H1 (cell line): ENCODE results near the gene NRN1. TPM values are rescaled to one million over a fixed set of nuclear protein-coding genes. Genes with fewer than 3 reads are reported as not detected.

Experiments used
- ASH2L ChIP-seq: fragments of 200-600, 300-600 bp; sonication (generic); IDR thresholded peaks from one replicate; pipeline ENCODE4 v1.7.1; 2017; ENCODE audit warnings: low read length
- BRCA1 ChIP-seq: IDR thresholded peaks from 2 replicates; pipeline ENCODE4 v1.6.1; 2012; ENCODE audit warnings: low read depth, low read length, improper control_type of control experiment
- CBX5 ChIP-seq: fragments of 300-800, 300-1000 bp; sonication (generic); IDR thresholded peaks from 2 replicates; pipeline ENCODE4 v1.7.1; 2016; ENCODE audit warnings: antibody characterized with exemption, low read length, low read depth
- CTBP2 ChIP-seq: IDR thresholded peaks from 2 replicates; pipeline ENCODE4 v1.7.0; 2011; ENCODE audit warnings: borderline replicate concordance, mild to moderate bottlenecking, moderate library complexity, mixed read lengths, low read length; ENCODE audit not compliant: insufficient read depth, insufficient read length
- CTCF ChIP-seq, 3 experiments: IDR thresholded peaks; 1 replicate in 2 of 3; 2 replicates in 1 of 3; pipeline versions ENCODE4 v1.5.1 to v1.6.1; 2011; ENCODE audit warnings: low read length in 3 of 3, mild to moderate bottlenecking in 3 of 3, inconsistent platforms in 2 of 3, low read depth in 1 of 3, moderate library complexity in 1 of 3; ENCODE audit not compliant: insufficient read depth in 1 of 3; ENCODE audit errors: control extremely low read depth in 1 of 3
- EGR1 ChIP-seq: IDR thresholded peaks from 2 replicates; pipeline ENCODE4 v1.6.1; 2011; ENCODE audit warnings: low read depth, low read length, borderline replicate concordance
- EP300 ChIP-seq, 2 experiments: IDR thresholded peaks; 1 replicate in 1 of 2; 2 replicates in 1 of 2; pipeline ENCODE4 v1.6.1; 2011 to 2012; ENCODE audit warnings: low read depth in 2 of 2, low read length in 2 of 2, mild to moderate bottlenecking in 2 of 2, borderline replicate concordance in 1 of 2, inconsistent platforms in 1 of 2, moderate library complexity in 1 of 2
- GTF2F1 ChIP-seq: IDR thresholded peaks from 2 replicates; pipeline ENCODE4 v1.6.1; 2012; ENCODE audit warnings: low read depth, low read length, improper control_type of control experiment, borderline replicate concordance
- HDAC6 ChIP-seq: IDR thresholded peaks from one replicate; pipeline ENCODE4 v1.7.1; 2012; ENCODE audit warnings: low read depth, mild to moderate bottlenecking, inconsistent platforms, low read length, moderate library complexity
- JUND ChIP-seq: IDR thresholded peaks from 2 replicates; pipeline ENCODE4 v1.6.1; 2011; ENCODE audit warnings: mild to moderate bottlenecking, improper control_type of control experiment, low read length
- KDM1A ChIP-seq: fragments of 200-600, 300-600 bp; sonication (generic); IDR thresholded peaks from 2 replicates; pipeline ENCODE4 v1.7.1; 2016; ENCODE audit warnings: mild to moderate bottlenecking, low read length, borderline replicate concordance
- MAFK ChIP-seq: IDR thresholded peaks from 2 replicates; pipeline ENCODE4 v1.6.1; 2012; ENCODE audit warnings: low read depth, mild to moderate bottlenecking, improper control_type of control experiment, low read length
- MAX ChIP-seq: IDR thresholded peaks from 2 replicates; pipeline ENCODE4 v1.6.1; 2012; ENCODE audit warnings: inconsistent platforms
- POU5F1 ChIP-seq: IDR thresholded peaks from 2 replicates; pipeline ENCODE4 v1.6.1; 2011; ENCODE audit warnings: low read depth, mild to moderate bottlenecking, low read length, moderate library complexity
- RAD21 ChIP-seq, 2 experiments: IDR thresholded peaks in 1 of 2; conservative IDR thresholded peaks in 1 of 2; 2 replicates each; pipeline ENCODE4 v1.6.1; 2011; ENCODE audit warnings: low read depth in 2 of 2, low read length in 2 of 2, improper control_type of control experiment in 1 of 2, inconsistent platforms in 1 of 2, mild to moderate bottlenecking in 1 of 2, moderate library complexity in 1 of 2
- RBBP5 ChIP-seq: IDR thresholded peaks from 2 replicates; pipeline ENCODE4 v1.7.1; 2012; ENCODE audit warnings: low read depth, mild to moderate bottlenecking, inconsistent platforms, low read length, moderate library complexity, borderline replicate concordance
- RFX5 ChIP-seq: IDR thresholded peaks from 2 replicates; pipeline ENCODE4 v1.6.1; 2011; ENCODE audit warnings: low read depth, low read length, improper control_type of control experiment, borderline replicate concordance
- SIRT6 ChIP-seq: IDR thresholded peaks from one replicate; pipeline ENCODE4 v1.7.1; 2012; ENCODE audit warnings: low read length, inconsistent platforms
- SUZ12 ChIP-seq: fragments of 200-600 bp; sonication (generic); IDR thresholded peaks from 2 replicates; pipeline ENCODE4 v1.6.1; 2012; ENCODE audit warnings: mild to moderate bottlenecking, inconsistent platforms, low read length, moderate library complexity, mixed read lengths
- TAF1 ChIP-seq: IDR thresholded peaks from 2 replicates; pipeline ENCODE4 v1.6.1; 2011; ENCODE audit warnings: mild to moderate bottlenecking, low read depth, low read length
- YY1 ChIP-seq: IDR thresholded peaks from 2 replicates; pipeline ENCODE4 v1.6.1; 2011; ENCODE audit warnings: low read depth, mild to moderate bottlenecking, low read length
- polyA plus RNA-seq, 7 experiments: library from polyadenylated mRNA; depleted of rRNA in 3 of 7; stranded (reverse) in 5 of 7; unstranded in 2 of 7; fragments of >200 nt in 5 of 7; fragments of 200-250 nt in 2 of 7; gene quantifications; 1 replicate in 5 of 7; 2 replicates in 1 of 7; 4 replicates in 1 of 7; pipeline versions ENCODE4 v1.2.1 to v1.2.3, GENCODE V29; 2011 to 2013; ENCODE audit warnings: missing spikeins in 2 of 7, mixed read lengths in 2 of 7
- total RNA-seq: library from RNA; stranded (reverse); fragmentation: NEBNext Ultra II Directional; extraction: Animal tissue kit (Norgen Biotek cat#: 25700); gene quantifications from 2 replicates; pipeline ENCODE4 v1.2.1, GENCODE V29; 2021

The NRN1 gene
- total and polyA plus RNA-seq, 2 of the 8 experiments (the other 6 are each of a cell fraction or from before 2014, with no cell fraction given): 0.06 to 0.26 TPM

- TF ChIP-seq RFX5 (no peak), SIRT6 (no peak), CTCF (IDR thresholded peaks at IDR 0.05; ENCODE audit: control extremely low read depth in 1 of 3, insufficient read depth in 1 of 3, low read depth in 1 of 3, low read length in 3 of 3) (no peak), HDAC6 (no peak), SUZ12 (peak; percentile 93), EGR1 (no peak; the same call in none of the 2 replicates), GTF2F1 (no peak), MAX (no peak), RAD21 (IDR thresholded peaks at IDR 0.05 in 1 of 2, conservative IDR thresholded peaks at IDR 0.05 in 1 of 2; ENCODE audit: low read depth in 2 of 2, low read length in 2 of 2) (no peak), BRCA1 (no peak), EP300 (IDR thresholded peaks at IDR 0.05; ENCODE audit: borderline replicate concordance in 1 of 2, low read depth in 2 of 2, low read length in 2 of 2) (no peak), RBBP5 (no peak), YY1 (no peak), TAF1 (no peak), KDM1A (no peak), POU5F1 (no peak), ASH2L (no peak), MAFK (no peak), JUND (no peak), CBX5 (no peak), CTBP2 (peak; percentile 91)
Observed at GRCh38 chr6:5999688-6000608, 6.8 kb downstream of the NRN1 start (continued).
